ENCODE data around the gene TANGO2.

GRCh38 chr22:19981961-19982920 is 38.7 kb upstream of the TANGO2 start:
- TF ChIP-seq CHD4 (IDR thresholded peaks at IDR 0.05) (no peak), RBBP5 (conservative IDR thresholded peaks at IDR 0.05) (no peak), POLR2AphosphoS5 (IDR thresholded peaks at IDR 0.05; ENCODE audit: low read length) (no peak), MAX (IDR thresholded peaks at IDR 0.05; ENCODE audit: low read depth, low read length) (no peak), ZNF274 (IDR thresholded peaks at IDR 0.05; ENCODE audit: insufficient read depth, insufficient read length) (no peak), CHD1 (IDR thresholded peaks at IDR 0.05; ENCODE audit: low read depth, low read length) (no peak)
- TF ChIP-seq, protein P1, sequence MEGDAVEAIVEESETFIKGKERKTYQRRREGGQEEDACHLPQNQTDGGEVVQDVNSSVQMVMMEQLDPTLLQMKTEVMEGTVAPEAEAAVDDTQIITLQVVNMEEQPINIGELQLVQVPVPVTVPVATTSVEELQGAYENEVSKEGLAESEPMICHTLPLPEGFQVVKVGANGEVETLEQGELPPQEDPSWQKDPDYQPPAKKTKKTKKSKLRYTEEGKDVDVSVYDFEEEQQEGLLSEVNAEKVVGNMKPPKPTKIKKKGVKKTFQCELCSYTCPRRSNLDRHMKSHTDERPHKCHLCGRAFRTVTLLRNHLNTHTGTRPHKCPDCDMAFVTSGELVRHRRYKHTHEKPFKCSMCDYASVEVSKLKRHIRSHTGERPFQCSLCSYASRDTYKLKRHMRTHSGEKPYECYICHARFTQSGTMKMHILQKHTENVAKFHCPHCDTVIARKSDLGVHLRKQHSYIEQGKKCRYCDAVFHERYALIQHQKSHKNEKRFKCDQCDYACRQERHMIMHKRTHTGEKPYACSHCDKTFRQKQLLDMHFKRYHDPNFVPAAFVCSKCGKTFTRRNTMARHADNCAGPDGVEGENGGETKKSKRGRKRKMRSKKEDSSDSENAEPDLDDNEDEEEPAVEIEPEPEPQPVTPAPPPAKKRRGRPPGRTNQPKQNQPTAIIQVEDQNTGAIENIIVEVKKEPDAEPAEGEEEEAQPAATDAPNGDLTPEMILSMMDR (IDR thresholded peaks at IDR 0.05 in 2 of 3, conservative IDR thresholded peaks at IDR 0.05 in 1 of 3; ENCODE audit: control insufficient read depth in 2 of 3, extremely low read depth in 1 of 3, insufficient read depth in 1 of 3, low read depth in 3 of 3, low read length in 3 of 3), result no peak
